Fibroblast of lung (primary cell): Measurements from ENCODE around the gene RASA3.

Experiments
- EZH2 ChIP-seq: IDR thresholded peaks from 2 replicates; pipeline ENCODE4 v1.5.1; 2012; ENCODE audit warnings: low read length, control low read depth, mild to moderate bottlenecking; ENCODE audit errors: missing control alignments
- TF ChIP-seq, protein P1 (sequence below), 2 donors: IDR thresholded peaks in 1 of 2; conservative IDR thresholded peaks in 1 of 2; 1 replicate in 1 of 2; 2 replicates in 1 of 2; pipeline ENCODE4 v1.5.1; 2011 to 2012; ENCODE audit warnings: low read length in 2 of 2, control low read depth in 1 of 2, inconsistent platforms in 1 of 2, low read depth in 1 of 2, mild to moderate bottlenecking in 1 of 2

DNA sequence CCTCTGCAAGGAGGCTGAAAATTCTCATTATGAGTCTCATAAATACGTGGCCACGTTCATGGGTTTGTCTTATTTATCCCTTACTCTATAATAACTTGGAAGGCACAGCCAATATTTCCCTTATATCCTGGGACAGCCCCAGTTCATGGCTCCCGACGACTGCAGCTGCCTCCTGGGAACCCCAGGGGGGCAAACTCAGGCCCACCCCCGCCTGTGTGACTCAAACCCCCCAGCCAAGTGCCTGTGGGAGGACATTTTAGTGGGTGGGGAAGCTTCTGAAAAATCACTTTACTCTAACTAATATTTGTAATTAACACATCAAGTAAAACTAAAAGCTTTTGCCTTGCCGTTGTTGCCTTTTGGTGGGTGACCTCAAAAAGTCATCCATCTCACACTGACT, 14.3 kb downstream of the RASA3 start:
- TF ChIP-seq, protein P1, sequence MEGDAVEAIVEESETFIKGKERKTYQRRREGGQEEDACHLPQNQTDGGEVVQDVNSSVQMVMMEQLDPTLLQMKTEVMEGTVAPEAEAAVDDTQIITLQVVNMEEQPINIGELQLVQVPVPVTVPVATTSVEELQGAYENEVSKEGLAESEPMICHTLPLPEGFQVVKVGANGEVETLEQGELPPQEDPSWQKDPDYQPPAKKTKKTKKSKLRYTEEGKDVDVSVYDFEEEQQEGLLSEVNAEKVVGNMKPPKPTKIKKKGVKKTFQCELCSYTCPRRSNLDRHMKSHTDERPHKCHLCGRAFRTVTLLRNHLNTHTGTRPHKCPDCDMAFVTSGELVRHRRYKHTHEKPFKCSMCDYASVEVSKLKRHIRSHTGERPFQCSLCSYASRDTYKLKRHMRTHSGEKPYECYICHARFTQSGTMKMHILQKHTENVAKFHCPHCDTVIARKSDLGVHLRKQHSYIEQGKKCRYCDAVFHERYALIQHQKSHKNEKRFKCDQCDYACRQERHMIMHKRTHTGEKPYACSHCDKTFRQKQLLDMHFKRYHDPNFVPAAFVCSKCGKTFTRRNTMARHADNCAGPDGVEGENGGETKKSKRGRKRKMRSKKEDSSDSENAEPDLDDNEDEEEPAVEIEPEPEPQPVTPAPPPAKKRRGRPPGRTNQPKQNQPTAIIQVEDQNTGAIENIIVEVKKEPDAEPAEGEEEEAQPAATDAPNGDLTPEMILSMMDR (conservative IDR thresholded peaks at IDR 0.05 in 1 of 2, IDR thresholded peaks at IDR 0.05 in 1 of 2; ENCODE audit: low read depth in 1 of 2, low read length in 2 of 2), result no peak
- no peak for TF ChIP-seq EZH2
